ENCODE data around the gene IMP4.

GRCh38 chr2:130342533-130343275, at the start of gene IMP4:
- TF ChIP-seq CTCF (IDR thresholded peaks at IDR 0.05) = peak in 4 of 5 experiments; percentile 9 to 28 (median 18)
- TF ChIP-seq POLR2A (IDR thresholded peaks at IDR 0.05) = peak in 1 of 2 donors; percentile 53

All from tibial nerve (tissue), 3 donors.